Upper lobe of right lung (tissue), 1 donor: ENCODE data around the gene CGGBP1. TPM values are rescaled to one million over a fixed set of nuclear protein-coding genes. Genes with fewer than 3 reads are reported as not detected.

ENCODE experiments used
- ATAC-seq: fragments of 200-7000 bp; cut with Tn5 transposase; one replicate; pipeline ENCODE4 v1.9.1; 2020; ENCODE audit warnings: mild to moderate bottlenecking, moderate library complexity
- DNase-seq: peaks from one replicate; pipeline ENCODE4 v3.0.0-alpha.2; 2020
- H3K27ac ChIP-seq: fragments of 200-600 bp; one replicate; pipeline ENCODE4 v1.8.0; 2022
- H3K27me3 ChIP-seq: fragments of 200-600 bp; one replicate; pipeline ENCODE4 v1.8.0; 2022; ENCODE audit warnings: mild to moderate bottlenecking
- H3K36me3 ChIP-seq: fragments of 200-600 bp; one replicate; pipeline ENCODE4 v1.8.0; 2022
- H3K4me1 ChIP-seq: fragments of 200-600 bp; one replicate; pipeline ENCODE4 v1.8.0; 2022
- H3K4me3 ChIP-seq: fragments of 200-600 bp; one replicate; pipeline ENCODE4 v1.8.0; 2022; ENCODE audit warnings: mild to moderate bottlenecking
- H3K9me3 ChIP-seq: fragments of 200-600 bp; one replicate; pipeline ENCODE4 v1.8.0; 2022
- intact Hi-C: fragments of 100-400 bp; cut with DNase I; formaldehyde crosslinking; loops from one replicate; pipeline ENCODE4 v1.11.0; 2022
- total RNA-seq: library from RNA; stranded (reverse); fragmentation: NEBNext Ultra II Directional; extraction: Animal tissue kit (Norgen Biotek cat#: 25700); gene quantifications from one replicate; pipeline ENCODE4 v1.2.1, GENCODE V29; 2021
- TF ChIP-seq, protein P1 (sequence below): fragments of 200-600 bp; IDR thresholded peaks from one replicate; pipeline ENCODE4 v1.8.0; 2022; ENCODE audit warnings: antibody characterized with exemption
- donor health status: DM: no; HTN: yes; CAD: no; lungs with severe emphysema.

Gene CGGBP1
- total RNA-seq, 1 donor from 2014 or later, result 79.2 TPM

- TF ChIP-seq, protein P1, sequence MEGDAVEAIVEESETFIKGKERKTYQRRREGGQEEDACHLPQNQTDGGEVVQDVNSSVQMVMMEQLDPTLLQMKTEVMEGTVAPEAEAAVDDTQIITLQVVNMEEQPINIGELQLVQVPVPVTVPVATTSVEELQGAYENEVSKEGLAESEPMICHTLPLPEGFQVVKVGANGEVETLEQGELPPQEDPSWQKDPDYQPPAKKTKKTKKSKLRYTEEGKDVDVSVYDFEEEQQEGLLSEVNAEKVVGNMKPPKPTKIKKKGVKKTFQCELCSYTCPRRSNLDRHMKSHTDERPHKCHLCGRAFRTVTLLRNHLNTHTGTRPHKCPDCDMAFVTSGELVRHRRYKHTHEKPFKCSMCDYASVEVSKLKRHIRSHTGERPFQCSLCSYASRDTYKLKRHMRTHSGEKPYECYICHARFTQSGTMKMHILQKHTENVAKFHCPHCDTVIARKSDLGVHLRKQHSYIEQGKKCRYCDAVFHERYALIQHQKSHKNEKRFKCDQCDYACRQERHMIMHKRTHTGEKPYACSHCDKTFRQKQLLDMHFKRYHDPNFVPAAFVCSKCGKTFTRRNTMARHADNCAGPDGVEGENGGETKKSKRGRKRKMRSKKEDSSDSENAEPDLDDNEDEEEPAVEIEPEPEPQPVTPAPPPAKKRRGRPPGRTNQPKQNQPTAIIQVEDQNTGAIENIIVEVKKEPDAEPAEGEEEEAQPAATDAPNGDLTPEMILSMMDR, result no peak
- Histone ChIP-seq H3K9me3 (no peaks in the 10 kb centered on the region), H3K36me3 (no peaks in the 10 kb centered on the region), H3K27me3 (no peaks in the 10 kb centered on the region), H3K4me3 (no peak overlapping the region), H3K27ac (no peak overlapping the region), H3K4me1 (no peaks in the 10 kb centered on the region)
- DNase-seq (no peak), ATAC-seq (peak; percentile 43)
- intact Hi-C loops, result no loop called here
Measured at GRCh38 chr3:88010810-88011209, 48.0 kb downstream of the CGGBP1 start.

GRCh38 chr3:88009066-88009465 is 49.7 kb downstream of the CGGBP1 start:
- Histone ChIP-seq H3K4me1 (no peaks in the 10 kb centered on the region), H3K4me3 (no peak overlapping the region), H3K27me3 (no peaks in the 10 kb centered on the region), H3K9me3 (no peaks in the 10 kb centered on the region), H3K36me3 (no peaks in the 10 kb centered on the region), H3K27ac (no peak overlapping the region)
- ATAC-seq, result peak; percentile 55
- TF ChIP-seq, protein P1, result no peak
- no peak for DNase-seq
- intact Hi-C loops, result no loop called here

- ATAC-seq, result peak; percentile 39
- Histone ChIP-seq H3K9me3 (no peaks in the 10 kb centered on the region), H3K27ac (no peak overlapping the region), H3K4me1 (no peaks in the 10 kb centered on the region), H3K27me3 (no peaks in the 10 kb centered on the region), H3K4me3 (no peak overlapping the region), H3K36me3 (no peaks in the 10 kb centered on the region)
- intact Hi-C loops, result no loop called here
- TF ChIP-seq, protein P1, result peak; percentile 31
- DNase-seq, result no peak
Measured at GRCh38 chr3:88005066-88005465, 53.7 kb downstream of the CGGBP1 start.

- intact Hi-C loops, result no loop called here
- DNase-seq, result no peak
- peak; percentile 78 for ATAC-seq
- Histone ChIP-seq H3K4me3 (no peak overlapping the region), H3K36me3 (no peaks in the 10 kb centered on the region), H3K4me1 (no peaks in the 10 kb centered on the region), H3K27ac (no peak overlapping the region), H3K27me3 (no peaks in the 10 kb centered on the region), H3K9me3 (no peaks in the 10 kb centered on the region)
- TF ChIP-seq, protein P1, result peak; percentile 79
Measured at GRCh38 chr3:88003115-88003755, 55.6 kb downstream of the CGGBP1 start.

DNA sequence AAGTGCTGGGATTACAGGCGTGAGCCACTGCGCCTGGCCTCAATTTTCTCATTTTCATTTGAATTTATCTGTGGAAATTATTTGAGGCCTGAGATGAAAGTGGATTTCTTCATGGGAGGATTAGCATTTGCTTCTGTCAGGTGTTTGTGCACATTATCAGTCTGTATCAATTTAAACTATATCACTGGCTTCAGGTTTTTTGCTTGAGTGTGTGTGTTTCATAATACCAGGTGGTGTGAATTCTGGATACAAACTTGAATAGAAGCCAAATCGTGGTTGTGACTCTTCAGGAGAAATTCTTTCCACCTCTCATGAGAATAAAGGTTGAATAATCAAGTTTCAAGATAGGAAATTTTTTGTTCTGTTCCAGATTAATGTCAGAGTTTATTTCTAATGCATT is 56.4 kb downstream of the CGGBP1 start:
- Histone ChIP-seq H3K4me3 (no peak overlapping the region), H3K27ac (no peak overlapping the region), H3K9me3 (no peaks in the 10 kb centered on the region), H3K27me3 (no peaks in the 10 kb centered on the region), H3K36me3 (no peaks in the 10 kb centered on the region), H3K4me1 (no peaks in the 10 kb centered on the region)
- intact Hi-C loops, result no loop called here
- DNase-seq, result no peak
- TF ChIP-seq, protein P1, result no peak
- ATAC-seq, result no peak

Other genes with a start within 250 kb of the CGGBP1 start
- gene ZNF654, start 250 bp upstream of the CGGBP1 start, total RNA-seq, result 20.6 TPM
- 18.1 TPM for gene C3orf38, start 91.0 kb upstream of the CGGBP1 start, total RNA-seq